GM12801 (cell line): ENCODE results near the gene PRPF6.

Experiments used
- CTCF ChIP-seq: IDR thresholded peaks from one replicate; pipeline ENCODE4 v1.5.1; 2011; ENCODE audit warnings: control low read depth; ENCODE audit not compliant: insufficient read length; ENCODE audit errors: extremely low read depth

Gene PRPF6

GRCh38 chr20:64052987-64053840, 72.3 kb downstream of the PRPF6 start:
- TF ChIP-seq CTCF, result no peak

GRCh38 chr20:64053841-64054661, 73.1 kb downstream of the PRPF6 start:
- no peak for TF ChIP-seq CTCF

GRCh38 chr20:64055396-64055892, 74.5 kb downstream of the PRPF6 start:
- no peak for TF ChIP-seq CTCF

- no peak for TF ChIP-seq CTCF
These were observed 75.1 kb downstream of the PRPF6 start for GRCh38 chr20:64055893-64056638.

GRCh38 chr20:64056639-64056888, 75.6 kb downstream of the PRPF6 start:
- no peak for TF ChIP-seq CTCF

- no peak for TF ChIP-seq CTCF
These were observed 76.1 kb downstream of the PRPF6 start for GRCh38 chr20:64056889-64057627.
